ENCODE measurements around the gene TRIM46. TPM values are rescaled to one million over a fixed set of nuclear protein-coding genes. Genes with fewer than 3 reads are reported as not detected.

Gene TRIM46
- polyA plus RNA-seq, 1 experiment = 2.9 TPM

GRCh38 chr1:155130272-155131006, 43.2 kb upstream of the TRIM46 start:
- POLR2A ChIA-PET = no interaction called here
- no peak for DNase-seq (ENCODE audit: low read depth, low spot score)
- CTCF ChIA-PET = interaction anchor here (0.6 to 2.4 kb wide), 7 partner anchors 21 to 45 kb away, joined by 3 to 14 read pairs (median 5); partner anchors contain the start of gene KRTCAP2
- H3K9me3 ChIP-seq (ENCODE audit: control insufficient read depth, insufficient read depth, low read length) = no peaks in the 10 kb centered on the region; the same call in 1 of the 2 replicates
- peaks cover 32% of the 10 kb centered on the region for H3K27me3 ChIP-seq (ENCODE audit: control insufficient read depth, insufficient read depth, low read length)
- no peak for TF ChIP-seq CTCF (IDR thresholded peaks at IDR 0.05; ENCODE audit: low read depth, low read length)
- H3K27ac ChIP-seq (ENCODE audit: low read depth, low read length) = no peak overlapping the region
- no peak overlapping the region for H3K4me3 ChIP-seq (ENCODE audit: low read depth, low read length)

DNA sequence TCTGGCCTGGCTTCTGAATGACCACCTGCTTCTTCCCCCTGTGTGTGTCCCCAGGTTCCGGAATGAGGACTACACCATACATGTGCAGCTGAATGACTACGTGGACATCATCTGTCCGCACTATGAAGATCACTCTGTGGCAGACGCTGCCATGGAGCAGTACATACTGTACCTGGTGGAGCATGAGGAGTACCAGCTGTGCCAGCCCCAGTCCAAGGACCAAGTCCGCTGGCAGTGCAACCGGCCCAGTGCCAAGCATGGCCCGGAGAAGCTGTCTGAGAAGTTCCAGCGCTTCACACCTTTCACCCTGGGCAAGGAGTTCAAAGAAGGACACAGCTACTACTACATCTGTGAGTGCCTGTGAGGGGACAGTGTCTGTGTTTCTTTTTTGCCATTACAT, 42.4 kb upstream of the TRIM46 start:
- DNase-seq (ENCODE audit: low read depth, low spot score) = no peak
- CTCF ChIA-PET = interaction anchor here (0.6 to 1.4 kb wide), 4 partner anchors 36 to 46 kb away, joined by 3 to 8 read pairs (median 6); no protein-coding TSS in a partner anchor
- Histone ChIP-seq H3K27me3 (ENCODE audit: control insufficient read depth, insufficient read depth, low read length) (peaks cover 25% of the 10 kb centered on the region), H3K9me3 (ENCODE audit: control insufficient read depth, insufficient read depth, low read length) (no peaks in the 10 kb centered on the region; the same call in 1 of the 2 replicates), H3K4me3 (ENCODE audit: low read depth, low read length) (no peak overlapping the region), H3K27ac (ENCODE audit: low read depth, low read length) (no peak overlapping the region)
- POLR2A ChIA-PET = no interaction called here
- TF ChIP-seq CTCF (IDR thresholded peaks at IDR 0.05; ENCODE audit: low read depth, low read length) = no peak

DNA sequence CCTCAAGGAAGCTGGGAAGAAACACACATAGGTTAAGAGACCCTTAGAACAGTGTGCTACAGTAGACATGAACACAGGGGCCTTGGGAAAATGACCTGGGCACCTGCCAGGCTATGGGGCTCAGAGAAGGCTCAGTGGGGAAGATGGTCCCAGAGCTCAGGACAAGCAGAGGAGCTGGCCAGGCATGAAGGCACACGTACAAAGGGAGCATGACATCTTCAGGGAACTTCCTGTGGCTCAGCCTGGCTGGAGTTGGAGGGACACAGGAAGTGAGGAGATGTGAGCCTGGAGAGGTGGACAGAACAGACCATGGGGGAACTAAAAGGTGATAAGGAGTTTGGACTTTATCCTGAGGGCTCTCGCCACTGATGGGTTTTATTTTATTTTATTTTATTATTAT, 41.8 kb upstream of the TRIM46 start:
- CTCF ChIA-PET = interaction anchor here (0.9 to 1.4 kb wide), 4 partner anchors 37 to 46 kb away, joined by 3 to 6 read pairs (median 4); no protein-coding TSS in a partner anchor
- H3K27me3 ChIP-seq (ENCODE audit: control insufficient read depth, insufficient read depth, low read length) = peaks cover 19% of the 10 kb centered on the region
- H3K27ac ChIP-seq (ENCODE audit: low read depth, low read length) = no peak overlapping the region
- TF ChIP-seq CTCF (IDR thresholded peaks at IDR 0.05; ENCODE audit: low read depth, low read length) = no peak
- DNase-seq (ENCODE audit: low read depth, low spot score) = no peak
- POLR2A ChIA-PET = no interaction called here
- H3K9me3 ChIP-seq (ENCODE audit: control insufficient read depth, insufficient read depth, low read length) = no peaks in the 10 kb centered on the region
- H3K4me3 ChIP-seq (ENCODE audit: low read depth, low read length) = no peak overlapping the region

GRCh38 chr1:155133799-155134281, 39.8 kb upstream of the TRIM46 start:
- no peak for TF ChIP-seq CTCF (IDR thresholded peaks at IDR 0.05; ENCODE audit: low read depth, low read length)
- DNase-seq (ENCODE audit: low read depth, low spot score) = no peak
- Histone ChIP-seq H3K9me3 (ENCODE audit: control insufficient read depth, insufficient read depth, low read length) (no peaks in the 10 kb centered on the region), H3K27ac (ENCODE audit: low read depth, low read length) (no peak overlapping the region), H3K4me3 (ENCODE audit: low read depth, low read length) (no peak overlapping the region), H3K27me3 (ENCODE audit: control insufficient read depth, insufficient read depth, low read length) (peaks cover 4% of the 10 kb centered on the region)
- ChIA-PET POLR2A (no interaction called here), CTCF (interaction anchor here (1.6 kb wide), 1 partner anchor 42 kb away, joined by 8 read pairs; no protein-coding TSS in a partner anchor)

- no peaks in the 10 kb centered on the region for H3K9me3 ChIP-seq (ENCODE audit: control insufficient read depth, insufficient read depth, low read length)
- peak overlapping the region; percentile 100 for H3K27ac ChIP-seq (ENCODE audit: low read depth, low read length)
- CTCF ChIA-PET = interaction anchor here (1.0 to 1.6 kb wide), 3 partner anchors 30 to 43 kb away, joined by 4 to 9 read pairs (median 8); partner anchors contain the start of gene KRTCAP2
Observed at GRCh38 chr1:155134322-155134721, 39.3 kb upstream of the TRIM46 start.

More at GRCh38 chr1:155134322-155134721, 39.3 kb upstream of the TRIM46 start:
- no peak for TF ChIP-seq CTCF (IDR thresholded peaks at IDR 0.05; ENCODE audit: low read depth, low read length)
- POLR2A ChIA-PET = interaction anchor here (1.3 kb wide), 1 partner anchor 39 kb away, joined by 7 read pairs; the partner anchor contains the start of gene KRTCAP2
- no peak for DNase-seq (ENCODE audit: low read depth, low spot score)
- Histone ChIP-seq H3K4me3 (ENCODE audit: low read depth, low read length) (peak overlapping the region; percentile 27; the same call in 1 of the 2 replicates), H3K27me3 (ENCODE audit: control insufficient read depth, insufficient read depth, low read length) (no peaks in the 10 kb centered on the region)
